Measurements from ENCODE around the gene SMIM15. TPM values are rescaled to one million over a fixed set of nuclear protein-coding genes. Genes with fewer than 3 reads are reported as not detected.
A peak's percentile ranks its signal among the peaks of the same experiment; 100 is the strongest.

Gene SMIM15, protein sequence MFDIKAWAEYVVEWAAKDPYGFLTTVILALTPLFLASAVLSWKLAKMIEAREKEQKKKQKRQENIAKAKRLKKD
- 65.4 TPM for polyA plus RNA-seq (2013, experiment 1 of 2)
- polyA plus RNA-seq (2013, experiment 2 of 2): 68.3 TPM

DNA sequence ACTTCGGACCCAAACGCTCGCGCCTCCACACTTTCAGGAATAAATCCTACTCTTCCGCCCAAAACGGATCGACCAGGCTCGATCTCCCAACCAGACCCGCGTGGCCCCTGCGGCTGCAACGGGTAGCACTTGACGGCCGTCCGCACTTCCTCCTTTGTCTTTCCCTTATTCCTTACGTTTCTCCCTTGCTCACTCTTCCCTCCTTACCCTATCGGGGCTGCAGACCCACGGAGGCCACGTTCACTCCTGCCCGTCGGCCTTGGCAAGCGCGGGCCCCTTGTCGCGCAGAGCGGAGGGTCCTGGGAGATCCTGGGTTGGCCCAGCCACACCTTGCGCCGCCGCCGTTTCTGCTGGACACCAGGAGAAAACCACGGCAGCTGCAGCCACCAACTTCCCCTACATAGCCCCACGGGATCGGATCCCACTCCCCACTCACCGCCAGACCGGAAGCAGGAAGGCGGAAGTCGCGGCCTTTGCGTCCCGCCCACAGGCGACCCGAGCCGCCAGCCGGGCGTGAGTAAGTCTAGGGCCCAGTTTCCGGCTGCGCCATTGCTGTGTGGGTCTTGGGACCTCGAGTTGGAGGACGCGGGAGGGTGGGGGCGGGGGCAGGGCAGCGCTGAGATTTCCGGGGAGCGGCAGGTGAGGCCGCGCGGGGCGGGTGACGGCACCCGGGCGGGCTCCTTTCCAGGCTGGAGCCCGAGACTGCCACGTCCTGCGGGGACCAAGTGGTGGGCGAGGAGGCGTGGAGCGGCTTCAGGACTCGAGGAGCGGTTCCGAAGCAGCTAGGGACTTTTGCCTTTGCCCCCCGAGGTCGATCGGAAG is at the start of gene SMIM15:
Gene SMIM15, minus strand, starts transcription at position 459 of the 822 bp plus-strand sequence. CDS start 2,297 bp downstream, outside the sequence.
- Histone ChIP-seq H2BK120ac (ENCODE audit: low read depth, low read length) (peak within 1 kb of the TSS; percentile 90), H3K9me3 (ENCODE audit: control insufficient read depth, low read length) (no peaks in the 10 kb centered on the region), H3K23ac (ENCODE audit: low read length in 2 of 2) (peak within 1 kb of the TSS in 1 of 2 experiments; percentile 94), H3K27me3 (ENCODE audit: control insufficient read depth in 1 of 2, insufficient read depth in 1 of 2, low read length in 2 of 2) (no peaks in the 10 kb centered on the region), H3K79me1 (replicated peaks; ENCODE audit: low read length, poor library complexity, severe bottlenecking) (peaks cover 6% of the 10 kb centered on the region), H2AFZ (ENCODE audit: low read depth, low read length) (peak within 1 kb of the TSS; percentile 75), H2BK5ac (ENCODE audit: low read depth, low read length, poor library complexity, severe bottlenecking) (peak within 1 kb of the TSS; percentile 83), H2BK12ac (ENCODE audit: low read length in 2 of 2) (peak within 1 kb of the TSS; percentile 6 to 32), H3K27ac (ENCODE audit: low read length, poor library complexity, severe bottlenecking) (peak within 1 kb of the TSS; percentile 88), H4K91ac (ENCODE audit: low read length) (peak within 1 kb of the TSS; percentile 87), H3K36me3 (ENCODE audit: control insufficient read depth in 1 of 2, insufficient read depth in 2 of 2, low read depth in 1 of 2, low read length in 2 of 2) (peaks cover 0 to 34% of the 10 kb centered on the region in 2 experiments), H4K8ac (ENCODE audit: low read length) (peak within 1 kb of the TSS; percentile 99), H3K4me1 (ENCODE audit: control insufficient read depth, insufficient read depth, low read depth, low read length) (peaks cover 4% of the 10 kb centered on the region), H3K18ac (ENCODE audit: low read depth in 1 of 2, low read length in 2 of 2) (peak within 1 kb of the TSS; percentile 98 to 99), H3K4me3 (ENCODE audit: insufficient read depth in 1 of 2, low read depth in 1 of 2, low read length in 2 of 2) (peak within 1 kb of the TSS; percentile 95 to 98), H3K9ac (ENCODE audit: low read length) (peak within 1 kb of the TSS; percentile 98), H3K4ac (ENCODE audit: low read depth in 1 of 2, low read length in 2 of 2) (peak within 1 kb of the TSS; percentile 93 to 99), H3K4me2 (ENCODE audit: low read length, poor library complexity, severe bottlenecking) (peak within 1 kb of the TSS; percentile 62), H2BK15ac (ENCODE audit: low read depth, poor library complexity, severe bottlenecking) (peak within 1 kb of the TSS; percentile 83), H2AK5ac (ENCODE audit: low read length, severe bottlenecking) (peak within 1 kb of the TSS; percentile 60), H3K14ac (ENCODE audit: low read length in 2 of 2) (peak within 1 kb of the TSS in 1 of 2 experiments; percentile 96)
- peak; percentile 92 for DNase-seq
- under 1% methylated on average over 64 of the region's 73 CpGs for WGBS

DNA sequence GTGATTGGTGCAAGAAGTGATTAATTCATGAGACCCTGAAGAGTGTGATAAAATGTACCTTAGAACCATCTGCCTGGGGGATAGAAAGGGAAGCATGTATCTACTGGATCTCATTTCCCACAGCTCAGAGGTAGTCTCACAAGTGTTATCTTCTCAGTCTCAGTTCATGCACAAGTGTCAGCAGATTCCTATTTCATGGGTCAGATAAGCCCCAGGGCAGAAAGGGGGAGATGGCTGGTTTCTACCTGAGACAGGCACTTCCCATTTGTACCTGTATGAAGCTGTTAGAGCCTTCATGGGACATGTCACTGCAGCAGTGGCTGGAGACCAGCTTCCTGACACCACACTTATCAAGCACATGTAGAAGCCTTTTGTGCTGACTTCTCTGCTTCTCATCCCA is 45.6 kb upstream of the SMIM15 start:
- Histone ChIP-seq H3K14ac (ENCODE audit: low read length in 2 of 2) (no peak overlapping the region), H3K4me2 (ENCODE audit: low read length, poor library complexity, severe bottlenecking) (no peak overlapping the region), H2AFZ (ENCODE audit: low read depth, low read length) (no peak overlapping the region), H2BK12ac (ENCODE audit: low read length in 2 of 2) (no peak overlapping the region), H3K4ac (ENCODE audit: low read depth in 1 of 2, low read length in 2 of 2) (no peak overlapping the region), H3K9ac (ENCODE audit: low read length) (no peak overlapping the region), H2BK5ac (ENCODE audit: low read depth, low read length, poor library complexity, severe bottlenecking) (no peak overlapping the region), H3K27me3 (ENCODE audit: control insufficient read depth in 1 of 2, insufficient read depth in 1 of 2, low read length in 2 of 2) (no peaks in the 10 kb centered on the region), H3K18ac (ENCODE audit: low read depth in 1 of 2, low read length in 2 of 2) (no peak overlapping the region), H3K27ac (ENCODE audit: low read length, poor library complexity, severe bottlenecking) (no peak overlapping the region), H3K79me1 (replicated peaks; ENCODE audit: low read length, poor library complexity, severe bottlenecking) (no peaks in the 10 kb centered on the region), H3K36me3 (ENCODE audit: control insufficient read depth in 1 of 2, insufficient read depth in 2 of 2, low read depth in 1 of 2, low read length in 2 of 2) (no peaks in the 10 kb centered on the region), H2BK15ac (ENCODE audit: low read depth, poor library complexity, severe bottlenecking) (no peak overlapping the region), H4K8ac (ENCODE audit: low read length) (no peak overlapping the region), H4K91ac (ENCODE audit: low read length) (no peak overlapping the region), H3K23ac (ENCODE audit: low read length in 2 of 2) (no peak overlapping the region), H3K9me3 (ENCODE audit: control insufficient read depth, low read length) (peaks cover 18% of the 10 kb centered on the region), H3K4me1 (ENCODE audit: control insufficient read depth, insufficient read depth, low read depth, low read length) (no peaks in the 10 kb centered on the region), H2BK120ac (ENCODE audit: low read depth, low read length) (no peak overlapping the region), H2AK5ac (ENCODE audit: low read length, severe bottlenecking) (no peak overlapping the region), H3K4me3 (ENCODE audit: insufficient read depth in 1 of 2, low read depth in 1 of 2, low read length in 2 of 2) (no peak overlapping the region)
- DNase-seq: no peak

DNA sequence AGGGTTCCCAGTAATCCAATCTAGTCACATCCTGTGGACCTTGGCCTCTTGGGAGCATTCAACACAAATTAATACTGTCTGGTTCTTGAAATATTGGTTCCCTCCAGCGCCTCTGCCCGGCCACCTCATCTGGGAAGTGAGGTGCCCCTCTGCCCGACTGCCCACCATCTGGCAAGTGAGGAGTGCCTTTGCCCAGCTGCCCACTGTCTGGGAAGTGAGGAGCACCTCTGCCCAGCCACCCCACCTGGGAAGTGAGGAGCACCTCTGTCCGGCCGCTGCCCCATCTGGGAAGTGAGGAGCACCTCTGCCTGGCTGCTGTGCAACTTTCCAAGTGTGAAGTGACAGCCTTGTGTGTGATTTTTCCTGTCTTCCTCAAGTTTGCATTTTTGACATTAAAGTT is 42.7 kb upstream of the SMIM15 start:
- H2AFZ ChIP-seq (ENCODE audit: low read depth, low read length): no peak overlapping the region
- no peak overlapping the region for H3K23ac ChIP-seq (ENCODE audit: low read length in 2 of 2)
- no peak overlapping the region for H3K4me2 ChIP-seq (ENCODE audit: low read length, poor library complexity, severe bottlenecking)
- H3K9ac ChIP-seq (ENCODE audit: low read length): no peak overlapping the region
- no peak overlapping the region for H2BK120ac ChIP-seq (ENCODE audit: low read depth, low read length)
- peaks cover 5% of the 10 kb centered on the region for H3K4me1 ChIP-seq (ENCODE audit: control insufficient read depth, insufficient read depth, low read depth, low read length)
- H3K18ac ChIP-seq (ENCODE audit: low read depth in 1 of 2, low read length in 2 of 2): no peak overlapping the region
- no peaks in the 10 kb centered on the region for H3K27me3 ChIP-seq (ENCODE audit: control insufficient read depth in 1 of 2, insufficient read depth in 1 of 2, low read length in 2 of 2)
- H2BK15ac ChIP-seq (ENCODE audit: low read depth, poor library complexity, severe bottlenecking): no peak overlapping the region
- WGBS: 88% methylated on average over 3 of the region's 5 CpGs
- DNase-seq: no peak
- no peak overlapping the region for H4K8ac ChIP-seq (ENCODE audit: low read length)
- H3K79me1 ChIP-seq (replicated peaks; ENCODE audit: low read length, poor library complexity, severe bottlenecking): no peaks in the 10 kb centered on the region
- H3K4me3 ChIP-seq (ENCODE audit: insufficient read depth in 1 of 2, low read depth in 1 of 2, low read length in 2 of 2): no peak overlapping the region
- H3K36me3 ChIP-seq (ENCODE audit: control insufficient read depth in 1 of 2, insufficient read depth in 2 of 2, low read depth in 1 of 2, low read length in 2 of 2): peaks cover 0 to 5% of the 10 kb centered on the region in 2 experiments
- no peak overlapping the region for H4K91ac ChIP-seq (ENCODE audit: low read length)
- no peak overlapping the region for H2BK12ac ChIP-seq (ENCODE audit: low read length in 2 of 2)
- H3K9me3 ChIP-seq (ENCODE audit: control insufficient read depth, low read length): peaks cover 20% of the 10 kb centered on the region
- H3K27ac ChIP-seq (ENCODE audit: low read length, poor library complexity, severe bottlenecking): no peak overlapping the region
- H2AK5ac ChIP-seq (ENCODE audit: low read length, severe bottlenecking): no peak overlapping the region
- H3K4ac ChIP-seq (ENCODE audit: low read depth in 1 of 2, low read length in 2 of 2): no peak overlapping the region
- H2BK5ac ChIP-seq (ENCODE audit: low read depth, low read length, poor library complexity, severe bottlenecking): no peak overlapping the region
- no peak overlapping the region for H3K14ac ChIP-seq (ENCODE audit: low read length in 2 of 2)

DNA sequence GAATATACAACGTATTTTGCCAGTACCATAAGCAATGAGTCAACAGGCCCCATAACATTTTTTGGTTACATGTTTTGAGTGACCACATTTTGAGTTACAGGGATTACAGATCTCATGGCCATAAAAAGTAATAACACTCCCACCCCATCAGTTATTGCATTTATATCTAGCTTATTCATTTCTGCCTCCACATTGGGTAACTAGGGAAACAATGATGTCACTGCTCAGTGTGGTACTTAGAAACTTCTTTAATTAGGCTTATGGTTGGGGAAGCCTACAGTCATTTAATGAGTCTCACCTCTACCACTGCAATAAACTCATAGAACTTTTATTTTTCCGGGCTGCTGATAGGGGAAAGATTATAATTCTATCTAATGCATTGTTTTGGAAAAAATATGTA is 39.9 kb upstream of the SMIM15 start:
- Histone ChIP-seq H2BK12ac (ENCODE audit: low read length in 2 of 2) (no peak overlapping the region), H2BK120ac (ENCODE audit: low read depth, low read length) (no peak overlapping the region), H3K4me2 (ENCODE audit: low read length, poor library complexity, severe bottlenecking) (no peak overlapping the region), H3K14ac (ENCODE audit: low read length in 2 of 2) (no peak overlapping the region), H3K23ac (ENCODE audit: low read length in 2 of 2) (no peak overlapping the region), H4K91ac (ENCODE audit: low read length) (no peak overlapping the region), H3K4me1 (ENCODE audit: control insufficient read depth, insufficient read depth, low read depth, low read length) (peaks cover 5% of the 10 kb centered on the region), H3K4ac (ENCODE audit: low read depth in 1 of 2, low read length in 2 of 2) (no peak overlapping the region), H3K18ac (ENCODE audit: low read depth in 1 of 2, low read length in 2 of 2) (no peak overlapping the region), H3K27me3 (ENCODE audit: control insufficient read depth in 1 of 2, insufficient read depth in 1 of 2, low read length in 2 of 2) (no peaks in the 10 kb centered on the region), H3K4me3 (ENCODE audit: insufficient read depth in 1 of 2, low read depth in 1 of 2, low read length in 2 of 2) (no peak overlapping the region), H3K9ac (ENCODE audit: low read length) (no peak overlapping the region), H2AK5ac (ENCODE audit: low read length, severe bottlenecking) (no peak overlapping the region), H3K27ac (ENCODE audit: low read length, poor library complexity, severe bottlenecking) (no peak overlapping the region), H3K9me3 (ENCODE audit: control insufficient read depth, low read length) (peaks cover 19% of the 10 kb centered on the region), H3K79me1 (replicated peaks; ENCODE audit: low read length, poor library complexity, severe bottlenecking) (no peaks in the 10 kb centered on the region), H2AFZ (ENCODE audit: low read depth, low read length) (no peak overlapping the region), H3K36me3 (ENCODE audit: control insufficient read depth in 1 of 2, insufficient read depth in 2 of 2, low read depth in 1 of 2, low read length in 2 of 2) (peaks cover 0 to 6% of the 10 kb centered on the region in 2 experiments), H2BK5ac (ENCODE audit: low read depth, low read length, poor library complexity, severe bottlenecking) (no peak overlapping the region), H2BK15ac (ENCODE audit: low read depth, poor library complexity, severe bottlenecking) (no peak overlapping the region), H4K8ac (ENCODE audit: low read length) (no peak overlapping the region)
- WGBS: 100% methylated on average over 1 of the region's 2 CpGs
- DNase-seq: no peak
